Measurements from ENCODE around the gene BANP.
"Not testable (repeated sequence)": the region's sequence is repeated elsewhere in the genome, so short reads cannot be mapped to it uniquely, and the experiment has no call there.

BANP gene

GRCh38 chr16:88090377-88091175, 139.3 kb downstream of the BANP start:
- not testable (repeated sequence) for DNase-seq

- DNase-seq = not testable (repeated sequence)
Measured at GRCh38 chr16:88091221-88091971, 140.2 kb downstream of the BANP start.

- DNase-seq = not testable (repeated sequence)
Measured at GRCh38 chr16:88091972-88092302, 140.7 kb downstream of the BANP start.

- DNase-seq = not testable (repeated sequence)
Measured at GRCh38 chr16:88092791-88093555, 141.7 kb downstream of the BANP start.

GRCh38 chr16:88093556-88094252, 142.5 kb downstream of the BANP start:
- DNase-seq = not testable (repeated sequence)

- DNase-seq = not testable (repeated sequence)
Measured at GRCh38 chr16:88094253-88094575, 143.0 kb downstream of the BANP start.

- not testable (repeated sequence) for DNase-seq
Measured at GRCh38 chr16:88094900-88095299, 143.7 kb downstream of the BANP start.

- not testable (repeated sequence) for DNase-seq
Measured at GRCh38 chr16:88096659-88097058, 145.4 kb downstream of the BANP start.

GRCh38 chr16:88098731-88099562, 147.7 kb downstream of the BANP start:
- not testable (repeated sequence) for DNase-seq

- no peak for DNase-seq
Measured at GRCh38 chr16:88099563-88099890, 148.3 kb downstream of the BANP start.

GRCh38 chr16:88099956-88100355, 148.7 kb downstream of the BANP start:
- DNase-seq = not testable (repeated sequence)

GRCh38 chr16:88100801-88101622, 149.8 kb downstream of the BANP start:
- not testable (repeated sequence) for DNase-seq

- DNase-seq = not testable (repeated sequence)
Measured at GRCh38 chr16:88101623-88102105, 150.4 kb downstream of the BANP start.

- DNase-seq = no peak
Measured at GRCh38 chr16:88102597-88102996, 151.4 kb downstream of the BANP start.

GRCh38 chr16:88103011-88103410, 151.8 kb downstream of the BANP start:
- no peak for DNase-seq

- DNase-seq = no peak
Measured at GRCh38 chr16:88103581-88104188, 152.5 kb downstream of the BANP start.

- DNase-seq = not testable (repeated sequence)
Measured at GRCh38 chr16:88104363-88104762, 153.1 kb downstream of the BANP start.

- not testable (repeated sequence) for DNase-seq
Measured at GRCh38 chr16:88105574-88106140, 154.4 kb downstream of the BANP start.

- DNase-seq = not testable (repeated sequence)
Measured at GRCh38 chr16:88106566-88106965, 155.3 kb downstream of the BANP start.

- no peak for DNase-seq
Measured at GRCh38 chr16:88108762-88109161, 157.5 kb downstream of the BANP start.
